GM21723 (cell line): ENCODE measurements around the gene HOXC13.

Experiments used
- ATAC-seq: cut with Tn5 transposase; IDR thresholded peaks from one replicate; pipeline ENCODE4 v1.9.1; 2021; ENCODE audit warnings: mild to moderate bottlenecking, moderate library complexity; ENCODE audit not compliant: unreplicated experiment

Gene HOXC13

GRCh38 chr12:53938326-53939140, at the start of gene HOXC13:
HOXC13 (plus strand) TSS chr12:53938831; CDS start chr12:53938907, 76 bp downstream.
- ATAC-seq = no peak

- ATAC-seq = no peak
These were observed 48.5 kb upstream of the HOXC13 start for GRCh38 chr12:53890081-53890480.

GRCh38 chr12:53892762-53893395, 45.8 kb upstream of the HOXC13 start:
- ATAC-seq = no peak

GRCh38 chr12:53899230-53899629, 39.4 kb upstream of the HOXC13 start:
- ATAC-seq = no peak

- ATAC-seq = no peak
These were observed 31.5 kb upstream of the HOXC13 start for GRCh38 chr12:53907103-53907502.

GRCh38 chr12:53916788-53917655, 21.6 kb upstream of the HOXC13 start:
- ATAC-seq = no peak

- ATAC-seq = no peak
These were observed 13.9 kb upstream of the HOXC13 start for GRCh38 chr12:53924521-53925405.

GRCh38 chr12:53927220-53928029, 11.2 kb upstream of the HOXC13 start:
- ATAC-seq = no peak

GRCh38 chr12:53928054-53928835, 10.4 kb upstream of the HOXC13 start:
- no peak for ATAC-seq

- no peak for ATAC-seq
These were observed 9.1 kb upstream of the HOXC13 start for GRCh38 chr12:53929527-53929926.

- ATAC-seq = no peak
These were observed 7.9 kb upstream of the HOXC13 start for GRCh38 chr12:53930591-53931255.

GRCh38 chr12:53931844-53932581, 6.6 kb upstream of the HOXC13 start:
- ATAC-seq = no peak

GRCh38 chr12:53932915-53933314, 5.7 kb upstream of the HOXC13 start:
- no peak for ATAC-seq

- no peak for ATAC-seq
These were observed 3.0 kb upstream of the HOXC13 start for GRCh38 chr12:53935383-53936341.

GRCh38 chr12:53937099-53937498, 1.5 kb upstream of the HOXC13 start:
- ATAC-seq = no peak

GRCh38 chr12:53937596-53938325, 870 bp upstream of the HOXC13 start:
- ATAC-seq = no peak
